ENCODE measurements around the gene RRP15.

RRP15 gene

GRCh38 chr1:218384581-218384993, 99.5 kb downstream of the RRP15 start:
- no peak for DNase-seq (ENCODE audit: low read depth in 2 of 2)

All from stimulated activated CD4-positive, alpha-beta T cell treated with anti-CD3 and anti-CD28 coated beads, Interleukin-15, amount 100 ng/mL, for 48 hours (primary cell).